Astrocyte of the hippocampus (primary cell): ENCODE measurements around the gene GATAD1.
A peak's percentile ranks its signal among the peaks of the same experiment; 100 is the strongest.
"Not testable (repeated sequence)": the region's sequence is repeated elsewhere in the genome, so short reads cannot be mapped to it uniquely, and the experiment has no call there.

Source experiments
- DNase-seq: peaks from one replicate; pipeline ENCODE4 v3.0.0; 2011; ENCODE audit warnings: low read depth, low spot score

Gene GATAD1

GRCh38 chr7:92447345-92448204, at the start of gene GATAD1:
Gene GATAD1 (plus strand): TSS chr7:92447482. CDS start chr7:92447730, 248 bp downstream.
- DNase-seq = peak; percentile 96

- DNase-seq = no peak
Measured at GRCh38 chr7:92397542-92397941, 49.7 kb upstream of the GATAD1 start.

GRCh38 chr7:92400013-92400412, 47.3 kb upstream of the GATAD1 start:
- DNase-seq = no peak

- DNase-seq = peak; percentile 51
Measured at GRCh38 chr7:92402920-92403759, 44.1 kb upstream of the GATAD1 start.

GRCh38 chr7:92403760-92404074, 43.6 kb upstream of the GATAD1 start:
- no peak for DNase-seq

- no peak for DNase-seq
Measured at GRCh38 chr7:92404170-92404614, 43.1 kb upstream of the GATAD1 start.

- no peak for DNase-seq
Measured at GRCh38 chr7:92409357-92409756, 37.9 kb upstream of the GATAD1 start.

GRCh38 chr7:92410162-92410561, 37.1 kb upstream of the GATAD1 start:
- DNase-seq = not testable (repeated sequence)

- DNase-seq = no peak
Measured at GRCh38 chr7:92412745-92413144, 34.5 kb upstream of the GATAD1 start.

- DNase-seq = no peak
Measured at GRCh38 chr7:92413550-92413949, 33.7 kb upstream of the GATAD1 start.

GRCh38 chr7:92415225-92415624, 32.1 kb upstream of the GATAD1 start:
- DNase-seq = no peak

- DNase-seq = no peak
Measured at GRCh38 chr7:92417913-92418312, 29.4 kb upstream of the GATAD1 start.

GRCh38 chr7:92421676-92422435, 25.4 kb upstream of the GATAD1 start:
- DNase-seq = no peak

GRCh38 chr7:92422926-92423325, 24.4 kb upstream of the GATAD1 start:
- DNase-seq = no peak

GRCh38 chr7:92423710-92424131, 23.6 kb upstream of the GATAD1 start:
- DNase-seq = no peak

GRCh38 chr7:92425311-92425947, 21.9 kb upstream of the GATAD1 start:
- no peak for DNase-seq

- no peak for DNase-seq
Measured at GRCh38 chr7:92427193-92427592, 20.1 kb upstream of the GATAD1 start.

GRCh38 chr7:92432299-92432946, 14.9 kb upstream of the GATAD1 start:
- no peak for DNase-seq

GRCh38 chr7:92433019-92433418, 14.3 kb upstream of the GATAD1 start:
- no peak for DNase-seq

- DNase-seq = no peak
Measured at GRCh38 chr7:92435542-92435941, 11.7 kb upstream of the GATAD1 start.
